CD1c-positive myeloid dendritic cell (primary cell): Measurements from ENCODE around the gene TSPAN19.
A peak's percentile ranks its signal among the peaks of the same experiment; 100 is the strongest.
"Not testable (repeated sequence)": the region's sequence is repeated elsewhere in the genome, so short reads cannot be mapped to it uniquely, and the experiment has no call there.

ENCODE experiments used
- DNase-seq: peaks from one replicate; pipeline ENCODE4 v3.0.0-alpha.2; 2016; ENCODE audit errors: extremely low spot score

TSPAN19 gene

GRCh38 chr12:85036234-85036707 lies at the start of gene TSPAN19, which contains the start of gene LRRIQ1:
Gene TSPAN19 (minus strand): TSS chr12:85036277. CDS start chr12:85029946, 6,331 bp downstream.
Gene LRRIQ1 (plus strand): TSS chr12:85036351. CDS start chr12:85038177, 1,826 bp downstream.
- DNase-seq: no peak

- no peak for DNase-seq
Measured at GRCh38 chr12:85085066-85085465, 49.0 kb upstream of the TSPAN19 start.

- peak; percentile 6 for DNase-seq
Measured at GRCh38 chr12:85076688-85077430, 40.8 kb upstream of the TSPAN19 start.

- DNase-seq: no peak
Measured at GRCh38 chr12:85072826-85073225, 36.7 kb upstream of the TSPAN19 start.

GRCh38 chr12:85065837-85066482 lies 29.9 kb upstream of the TSPAN19 start:
- DNase-seq: no peak

GRCh38 chr12:85060916-85061315 lies 24.8 kb upstream of the TSPAN19 start:
- DNase-seq: no peak

- no peak for DNase-seq
Measured at GRCh38 chr12:85059594-85059993, 23.5 kb upstream of the TSPAN19 start.

GRCh38 chr12:85058339-85058738 lies 22.3 kb upstream of the TSPAN19 start:
- DNase-seq: no peak

- DNase-seq: peak; percentile 53
Measured at GRCh38 chr12:85057370-85057963, 21.4 kb upstream of the TSPAN19 start.

GRCh38 chr12:85043829-85044228 lies 7.8 kb upstream of the TSPAN19 start:
- DNase-seq: no peak

GRCh38 chr12:85041395-85041794 lies 5.3 kb upstream of the TSPAN19 start:
- DNase-seq: no peak

- no peak for DNase-seq
Measured at GRCh38 chr12:85036733-85037132, 656 bp upstream of the TSPAN19 start.

GRCh38 chr12:85029456-85029855 lies 6.6 kb downstream of the TSPAN19 start:
- peak; percentile 19 for DNase-seq

GRCh38 chr12:85018098-85018497 lies 18.0 kb downstream of the TSPAN19 start:
- DNase-seq: no peak

GRCh38 chr12:85017618-85018017 lies 18.5 kb downstream of the TSPAN19 start:
- DNase-seq: no peak

GRCh38 chr12:85017133-85017532 lies 18.9 kb downstream of the TSPAN19 start:
- no peak for DNase-seq

GRCh38 chr12:85016413-85016812 lies 19.7 kb downstream of the TSPAN19 start:
- DNase-seq: no peak

- DNase-seq: no peak
Measured at GRCh38 chr12:85007836-85008235, 28.2 kb downstream of the TSPAN19 start.

- DNase-seq: no peak
Measured at GRCh38 chr12:85006206-85006605, 29.9 kb downstream of the TSPAN19 start.

- DNase-seq: no peak
Measured at GRCh38 chr12:85005615-85006014, 30.5 kb downstream of the TSPAN19 start.

GRCh38 chr12:85005047-85005446 lies 31.0 kb downstream of the TSPAN19 start:
- DNase-seq: not testable (repeated sequence)

- no peak for DNase-seq
Measured at GRCh38 chr12:85004204-85004603, 31.9 kb downstream of the TSPAN19 start.
